ENCODE measurements around the gene TMEM248.
A peak's percentile ranks its signal among the peaks of the same experiment; 100 is the strongest.

TMEM248 gene

DNA sequence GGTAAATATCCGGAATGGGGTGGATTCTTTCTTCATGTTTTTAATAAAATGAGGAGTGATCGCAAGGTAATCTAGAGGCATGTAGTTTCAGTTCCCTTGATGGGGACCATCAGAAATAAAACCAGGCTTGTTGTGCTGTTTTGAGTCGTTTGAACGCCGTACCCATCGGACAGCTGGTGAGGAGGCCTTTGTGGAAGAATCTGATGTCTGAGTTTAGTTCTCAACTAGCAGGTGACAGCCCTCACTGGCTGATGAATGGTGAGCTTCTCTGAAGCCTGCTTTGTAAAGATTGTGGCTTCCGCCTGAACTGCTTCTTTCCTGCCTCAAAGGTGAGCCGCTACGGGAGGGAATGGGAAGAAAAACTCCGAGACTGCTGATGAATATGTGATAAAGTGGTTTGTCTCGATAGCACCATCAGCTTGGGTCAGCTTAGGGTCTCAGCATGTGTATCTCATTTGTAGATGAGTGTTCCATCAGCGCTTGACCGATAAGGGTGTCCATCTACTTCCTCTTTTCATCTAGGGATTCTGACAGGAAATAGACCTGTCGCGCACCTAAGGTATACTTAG lies 977 bp downstream of the TMEM248 start:
- peak overlapping the region; percentile 98 for H3K4me3 ChIP-seq (ENCODE audit: control insufficient read depth, low read depth, low read length)
- TF ChIP-seq, protein P1, sequence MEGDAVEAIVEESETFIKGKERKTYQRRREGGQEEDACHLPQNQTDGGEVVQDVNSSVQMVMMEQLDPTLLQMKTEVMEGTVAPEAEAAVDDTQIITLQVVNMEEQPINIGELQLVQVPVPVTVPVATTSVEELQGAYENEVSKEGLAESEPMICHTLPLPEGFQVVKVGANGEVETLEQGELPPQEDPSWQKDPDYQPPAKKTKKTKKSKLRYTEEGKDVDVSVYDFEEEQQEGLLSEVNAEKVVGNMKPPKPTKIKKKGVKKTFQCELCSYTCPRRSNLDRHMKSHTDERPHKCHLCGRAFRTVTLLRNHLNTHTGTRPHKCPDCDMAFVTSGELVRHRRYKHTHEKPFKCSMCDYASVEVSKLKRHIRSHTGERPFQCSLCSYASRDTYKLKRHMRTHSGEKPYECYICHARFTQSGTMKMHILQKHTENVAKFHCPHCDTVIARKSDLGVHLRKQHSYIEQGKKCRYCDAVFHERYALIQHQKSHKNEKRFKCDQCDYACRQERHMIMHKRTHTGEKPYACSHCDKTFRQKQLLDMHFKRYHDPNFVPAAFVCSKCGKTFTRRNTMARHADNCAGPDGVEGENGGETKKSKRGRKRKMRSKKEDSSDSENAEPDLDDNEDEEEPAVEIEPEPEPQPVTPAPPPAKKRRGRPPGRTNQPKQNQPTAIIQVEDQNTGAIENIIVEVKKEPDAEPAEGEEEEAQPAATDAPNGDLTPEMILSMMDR (IDR thresholded peaks at IDR 0.05; ENCODE audit: control insufficient read depth, insufficient read depth, low read depth, low read length, missing control alignments), result no peak
- DNase-seq (ENCODE audit: low read depth), result no peak

DNA sequence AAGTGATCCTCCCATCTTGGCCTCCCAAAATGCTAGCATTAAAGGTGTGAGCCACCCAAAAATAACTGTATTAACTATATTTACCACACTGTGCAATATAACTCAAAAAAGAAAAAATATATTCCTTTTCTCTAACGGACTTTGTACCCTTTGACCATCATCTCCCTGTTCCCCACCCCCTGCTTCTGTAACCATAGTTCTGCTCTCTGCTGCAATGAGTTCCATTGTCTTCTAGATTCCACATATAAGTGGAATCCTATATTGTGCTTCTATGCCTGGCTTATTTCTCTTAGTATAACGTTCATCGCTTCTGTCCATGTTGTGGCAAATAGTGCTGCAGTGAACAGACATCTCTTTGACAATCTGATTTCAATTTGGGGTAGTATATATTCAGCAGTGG lies 4.2 kb downstream of the TMEM248 start:
- TF ChIP-seq, protein P1 (IDR thresholded peaks at IDR 0.05; ENCODE audit: control insufficient read depth, insufficient read depth, low read depth, low read length, missing control alignments), result no peak
- no peak overlapping the region for H3K4me3 ChIP-seq (ENCODE audit: control insufficient read depth, low read depth, low read length)
- DNase-seq (ENCODE audit: low read depth), result no peak

DNA sequence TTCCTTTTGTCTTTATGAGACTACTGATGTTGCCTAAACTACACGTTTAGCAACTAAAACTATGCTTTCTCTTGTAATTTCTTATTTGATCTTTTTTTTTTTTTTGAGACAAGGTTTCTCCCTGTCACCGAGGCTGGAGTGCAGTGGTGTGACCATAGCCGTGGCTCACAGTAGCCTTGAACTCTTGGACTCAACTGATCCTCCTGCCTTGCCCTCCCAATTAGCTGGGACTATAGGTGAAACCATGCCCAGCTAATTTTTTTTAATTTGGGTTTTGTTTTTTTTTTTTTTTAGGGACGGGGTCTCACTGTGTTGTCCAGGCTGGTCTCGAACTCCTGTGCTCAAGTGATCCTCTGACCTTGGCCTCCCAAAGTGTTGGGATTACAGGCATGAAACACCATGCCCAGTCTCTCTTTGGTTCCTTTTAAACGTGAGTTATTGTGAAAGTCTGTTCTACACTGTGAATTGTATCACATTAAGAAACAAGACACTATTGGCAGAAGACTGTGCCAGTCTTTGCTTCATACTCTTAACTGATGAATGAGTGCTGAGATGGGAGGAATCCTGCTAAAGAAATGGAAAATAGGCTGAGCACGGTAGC lies 6.4 kb downstream of the TMEM248 start:
- no peak overlapping the region for H3K4me3 ChIP-seq (ENCODE audit: control insufficient read depth, low read depth, low read length)
- DNase-seq (ENCODE audit: low read depth), result no peak
- TF ChIP-seq, protein P1 (IDR thresholded peaks at IDR 0.05; ENCODE audit: control insufficient read depth, insufficient read depth, low read depth, low read length, missing control alignments), result no peak

DNA sequence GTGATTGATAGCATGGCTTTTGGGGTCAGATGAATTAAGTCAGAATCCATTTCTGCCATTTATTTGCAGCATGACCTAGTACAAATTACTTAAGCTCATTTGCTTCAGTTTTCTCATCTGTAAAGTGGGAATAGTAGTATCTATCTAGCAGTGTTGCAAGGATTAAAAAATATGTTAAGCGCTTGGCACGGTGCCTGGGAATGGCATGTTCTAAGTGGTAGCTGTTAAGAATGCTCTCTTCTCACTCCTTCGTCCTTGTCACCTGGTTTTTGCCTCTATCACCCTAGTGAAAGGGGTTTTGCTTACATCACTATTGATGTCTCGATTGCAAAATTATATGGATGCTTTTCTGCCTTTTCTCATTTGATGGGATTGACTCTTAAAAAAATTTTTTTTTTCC lies 7.4 kb downstream of the TMEM248 start:
- no peak for DNase-seq (ENCODE audit: low read depth)
- no peak overlapping the region for H3K4me3 ChIP-seq (ENCODE audit: control insufficient read depth, low read depth, low read length)
- TF ChIP-seq, protein P1 (IDR thresholded peaks at IDR 0.05; ENCODE audit: control insufficient read depth, insufficient read depth, low read depth, low read length, missing control alignments), result no peak

DNA sequence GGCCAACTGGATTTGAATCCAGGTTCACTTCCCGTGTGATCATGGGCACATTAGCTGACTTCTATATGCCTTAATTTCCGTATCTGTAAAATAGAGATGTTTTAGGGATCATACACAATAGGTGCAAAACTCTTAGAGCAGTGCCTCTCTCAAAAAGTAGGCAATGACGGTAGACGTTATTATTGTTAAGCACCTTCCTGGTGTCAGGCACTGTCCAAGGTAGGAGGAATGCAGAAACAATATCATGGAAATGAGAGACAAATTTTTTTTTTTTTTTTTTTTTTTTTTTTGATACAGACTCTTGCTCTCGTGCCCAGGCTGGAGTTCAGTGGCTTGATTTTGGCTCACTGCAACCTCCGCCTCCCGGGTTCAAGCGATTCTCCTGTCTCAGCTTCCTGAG lies 8.1 kb downstream of the TMEM248 start:
- no peak for DNase-seq (ENCODE audit: low read depth)
- TF ChIP-seq, protein P1 (IDR thresholded peaks at IDR 0.05; ENCODE audit: control insufficient read depth, insufficient read depth, low read depth, low read length, missing control alignments), result no peak
- no peak overlapping the region for H3K4me3 ChIP-seq (ENCODE audit: control insufficient read depth, low read depth, low read length)

DNA sequence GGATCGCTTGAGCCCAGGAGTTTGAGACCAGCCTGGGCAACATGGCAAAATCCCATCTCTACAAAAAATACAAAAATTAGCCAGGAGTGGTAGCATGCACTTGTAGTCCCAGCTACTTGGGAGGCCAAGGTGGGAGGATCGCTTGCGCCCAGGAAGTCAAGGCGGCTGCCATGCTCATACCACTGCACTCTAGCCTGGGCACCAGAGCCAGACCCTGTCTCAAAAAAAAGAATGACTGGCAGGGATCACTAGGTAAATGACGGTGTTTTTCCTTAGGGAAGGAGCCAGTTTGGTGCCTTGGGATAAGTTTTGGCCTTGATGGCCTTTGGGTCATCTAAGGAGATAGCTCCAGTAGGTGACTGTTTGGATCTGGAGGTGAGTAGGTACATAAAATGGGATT lies 8.9 kb downstream of the TMEM248 start:
- DNase-seq (ENCODE audit: low read depth), result no peak
- TF ChIP-seq, protein P1 (IDR thresholded peaks at IDR 0.05; ENCODE audit: control insufficient read depth, insufficient read depth, low read depth, low read length, missing control alignments), result no peak
- H3K4me3 ChIP-seq (ENCODE audit: control insufficient read depth, low read depth, low read length), result no peak overlapping the region

All from AG09309 (cell line).